ENCODE results near the gene SETD3.

SETD3 gene

DNA sequence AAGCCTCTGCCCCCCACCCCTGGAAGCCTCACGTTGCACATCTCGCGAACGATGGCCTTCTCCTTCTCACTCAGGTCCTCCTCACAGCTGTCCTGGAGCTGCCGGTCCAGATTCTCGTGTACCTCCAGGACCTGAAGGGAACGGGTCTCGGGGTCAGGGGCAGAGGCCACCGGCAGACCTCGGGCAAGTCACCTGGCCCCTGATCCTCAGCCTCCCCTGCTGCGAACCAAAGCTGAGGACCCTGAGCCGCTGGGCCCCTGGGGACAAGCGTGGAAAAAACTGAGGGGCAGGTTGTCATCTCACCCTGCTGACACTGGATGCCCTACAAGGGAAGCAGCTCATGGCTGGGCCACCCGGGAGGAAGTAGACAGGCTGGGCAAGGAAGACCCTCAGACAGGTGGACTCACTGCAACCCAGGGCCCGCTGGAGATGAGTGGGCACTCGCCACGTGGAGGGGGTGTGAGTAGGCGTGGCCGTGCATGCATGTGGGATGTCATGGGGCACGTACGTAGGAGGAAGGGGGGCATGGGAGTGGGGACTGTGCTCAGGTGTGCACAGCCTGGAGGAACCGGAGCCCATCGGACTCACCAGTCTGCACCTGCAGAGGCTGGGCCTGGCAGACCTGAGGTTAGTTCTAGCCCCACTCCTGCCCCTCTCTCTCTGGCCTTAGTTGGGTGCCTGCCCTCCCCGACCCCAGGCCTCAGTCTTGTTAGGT is 35.7 kb upstream of the SETD3 start:
- no peak for DNase-seq

DNA sequence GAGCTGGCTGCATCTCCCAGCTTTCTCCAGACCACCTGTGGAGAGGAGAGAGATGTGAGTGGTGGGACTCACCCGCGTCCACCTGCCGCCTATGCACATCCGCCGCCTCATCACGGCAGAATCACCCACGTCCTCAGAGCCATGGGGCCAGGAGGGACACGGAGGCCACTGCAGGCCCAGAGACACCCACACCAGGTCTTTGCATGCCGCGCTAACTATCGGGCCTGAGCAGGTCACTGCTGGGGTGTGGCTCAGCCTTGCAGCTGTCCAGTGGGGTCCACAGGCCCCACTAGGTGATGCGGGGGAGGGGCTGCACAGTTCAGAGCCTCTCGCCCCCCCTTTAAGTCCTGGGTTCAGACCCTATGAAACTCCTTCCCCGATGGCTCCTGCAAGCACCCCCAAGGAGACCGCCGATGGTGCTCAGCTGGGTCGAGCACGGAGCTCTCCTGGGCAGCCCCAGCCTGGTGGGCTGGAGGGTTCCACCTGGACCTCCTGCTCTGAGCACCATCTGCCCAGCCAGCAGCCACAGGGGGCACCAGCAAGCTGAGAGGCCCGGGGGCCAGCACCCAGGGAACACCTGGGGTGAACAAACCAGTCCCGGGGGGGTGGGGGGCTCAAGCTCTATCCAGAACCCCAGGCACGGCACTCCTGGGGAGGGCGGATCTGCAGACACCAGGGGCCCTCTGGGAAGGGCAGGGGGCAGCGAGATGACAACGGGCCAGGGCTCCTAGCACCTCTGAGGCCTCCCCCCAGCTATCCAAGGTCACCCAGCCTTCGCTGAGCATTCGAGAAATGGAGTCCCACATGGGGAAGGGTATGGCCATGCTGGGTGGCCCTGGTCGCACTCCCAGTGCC is 34.9 kb upstream of the SETD3 start:
- DNase-seq: no peak

DNA sequence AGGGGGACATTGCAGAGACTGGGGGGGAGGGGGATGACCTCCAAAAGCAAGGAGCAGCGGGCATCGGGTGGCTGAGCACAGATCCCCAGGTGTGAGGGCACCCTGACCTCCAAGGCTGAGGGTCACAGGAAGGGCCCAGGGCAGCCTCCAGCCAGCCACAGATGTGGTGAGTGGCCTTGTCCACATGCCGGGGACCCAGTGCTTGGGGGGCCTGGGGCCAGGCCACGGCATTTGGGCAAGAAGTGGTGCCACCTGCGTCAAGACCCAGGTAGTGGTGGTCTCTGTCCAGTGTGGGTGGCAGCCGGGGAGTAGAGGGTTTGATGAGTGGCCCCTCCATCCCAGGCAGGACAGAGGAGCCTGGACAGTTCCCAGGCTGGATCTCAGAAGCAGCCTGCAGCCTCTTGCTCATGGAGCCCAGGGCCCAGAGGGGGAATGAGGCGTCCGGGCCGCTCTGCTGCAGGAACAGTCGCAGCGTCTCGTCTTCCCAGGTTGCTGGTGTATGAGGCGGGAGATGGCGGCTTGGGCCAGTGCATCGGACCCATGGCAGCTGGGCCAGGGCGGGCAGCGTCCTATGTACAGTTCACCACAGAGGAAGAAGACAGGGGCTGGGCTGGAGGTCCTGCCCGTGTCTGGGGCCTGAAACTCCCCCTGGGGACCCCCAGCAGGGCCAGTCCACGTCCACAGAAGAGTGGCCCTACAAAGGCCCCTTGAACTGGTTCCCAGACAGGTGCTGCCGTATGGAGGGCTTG is 34.1 kb upstream of the SETD3 start:
- DNase-seq: no peak

DNA sequence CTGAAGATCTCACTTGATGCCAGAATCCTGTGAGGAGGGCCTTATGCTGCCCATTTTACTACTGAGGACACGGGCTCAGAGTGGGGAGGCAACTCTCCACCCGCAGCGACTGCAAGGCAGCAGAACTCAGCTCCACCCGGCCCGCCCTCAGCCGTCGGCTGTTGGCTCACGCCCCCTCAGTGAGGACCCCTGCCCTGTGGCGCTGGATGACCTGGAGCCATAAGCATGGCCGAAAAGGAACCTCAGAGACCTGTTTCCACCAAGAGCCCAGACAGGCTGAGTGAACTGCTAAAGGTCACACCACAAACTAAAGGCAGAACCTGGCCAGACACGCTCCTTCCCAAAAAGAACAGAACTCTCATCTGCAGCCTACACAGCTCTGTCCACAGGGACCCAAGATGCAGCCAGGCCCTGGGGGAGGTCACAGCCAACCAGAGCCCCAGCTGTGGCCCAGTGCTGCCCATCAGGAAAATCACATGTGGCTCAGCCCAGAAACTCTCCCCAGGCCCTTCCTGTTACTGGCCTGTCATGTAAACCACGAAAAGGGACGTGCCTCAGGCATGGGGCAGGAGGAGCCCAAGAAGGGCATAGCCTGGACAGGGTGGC is 33.4 kb upstream of the SETD3 start:
- DNase-seq: peak; percentile 17 to 19

DNA sequence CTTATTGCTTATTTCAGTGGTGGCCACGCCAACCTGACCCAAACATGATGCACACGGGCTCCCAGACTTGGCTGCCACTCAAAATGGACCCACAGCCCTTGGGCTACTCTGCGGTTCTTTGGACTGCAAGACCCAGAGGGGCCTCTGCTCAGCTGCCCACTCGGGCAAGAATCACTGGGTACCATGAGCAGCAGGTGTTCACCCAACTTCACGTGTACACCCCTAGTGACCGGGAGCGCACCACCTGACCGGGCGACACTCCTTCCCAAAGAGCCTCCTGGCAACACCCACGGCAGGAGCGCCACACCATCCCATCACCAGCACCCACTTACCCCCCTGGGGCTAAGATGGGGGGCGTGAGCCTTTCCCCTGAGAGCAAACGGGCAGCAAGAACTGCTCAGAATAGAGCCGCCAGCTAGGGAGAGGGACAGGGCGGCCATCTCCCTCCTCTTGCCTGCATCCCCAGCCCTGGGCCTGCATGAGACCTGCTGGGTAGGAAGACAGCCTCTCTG is 32.6 kb upstream of the SETD3 start:
- no peak for DNase-seq

DNA sequence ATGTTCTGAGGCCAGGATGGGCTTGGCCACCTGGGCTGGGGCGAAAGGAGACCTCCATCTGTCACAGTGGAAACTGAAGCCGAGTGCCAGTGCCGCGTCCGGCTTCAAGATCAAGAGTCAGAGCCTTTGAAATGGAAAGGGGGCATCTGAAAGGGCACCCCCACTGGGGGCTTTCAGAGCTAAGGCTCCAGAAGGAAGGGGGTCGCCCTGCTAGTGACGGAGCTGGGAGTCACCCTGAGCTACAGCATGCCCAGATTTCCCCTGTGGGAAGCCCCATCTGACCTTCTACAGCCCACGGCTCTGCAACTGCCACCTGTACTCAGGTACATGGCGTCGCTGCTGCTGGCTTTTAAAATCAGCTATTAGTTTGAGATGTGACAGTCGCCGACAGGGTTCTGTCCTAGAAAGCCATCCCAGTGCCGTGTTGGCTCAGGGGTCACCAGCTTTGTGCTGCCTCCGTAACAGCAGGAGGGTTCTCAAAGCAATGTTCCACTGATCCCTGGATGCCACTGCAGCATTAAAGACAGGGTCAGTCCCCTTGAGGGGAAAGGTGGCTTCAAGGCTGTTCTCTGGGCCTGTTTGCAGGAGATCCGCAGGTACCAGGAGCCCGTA is 32.0 kb upstream of the SETD3 start:
- DNase-seq: no peak

DNA sequence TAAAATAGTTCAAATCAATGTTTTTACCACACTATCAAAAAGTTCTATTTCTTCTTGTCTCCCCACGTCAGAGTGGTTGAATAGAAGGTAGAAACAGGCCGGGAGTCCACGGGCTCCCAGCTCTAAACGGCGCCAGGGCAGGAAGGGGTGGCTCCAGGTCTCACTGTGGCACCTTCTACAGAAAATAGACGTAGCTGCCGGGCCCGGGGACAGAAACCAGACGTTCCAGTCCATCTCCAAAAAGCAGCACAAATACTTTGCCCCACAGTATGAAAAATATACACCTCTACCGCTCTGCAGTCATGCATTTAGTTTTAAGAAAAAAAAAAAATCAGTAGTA is 31.4 kb upstream of the SETD3 start:
- no peak for DNase-seq

DNA sequence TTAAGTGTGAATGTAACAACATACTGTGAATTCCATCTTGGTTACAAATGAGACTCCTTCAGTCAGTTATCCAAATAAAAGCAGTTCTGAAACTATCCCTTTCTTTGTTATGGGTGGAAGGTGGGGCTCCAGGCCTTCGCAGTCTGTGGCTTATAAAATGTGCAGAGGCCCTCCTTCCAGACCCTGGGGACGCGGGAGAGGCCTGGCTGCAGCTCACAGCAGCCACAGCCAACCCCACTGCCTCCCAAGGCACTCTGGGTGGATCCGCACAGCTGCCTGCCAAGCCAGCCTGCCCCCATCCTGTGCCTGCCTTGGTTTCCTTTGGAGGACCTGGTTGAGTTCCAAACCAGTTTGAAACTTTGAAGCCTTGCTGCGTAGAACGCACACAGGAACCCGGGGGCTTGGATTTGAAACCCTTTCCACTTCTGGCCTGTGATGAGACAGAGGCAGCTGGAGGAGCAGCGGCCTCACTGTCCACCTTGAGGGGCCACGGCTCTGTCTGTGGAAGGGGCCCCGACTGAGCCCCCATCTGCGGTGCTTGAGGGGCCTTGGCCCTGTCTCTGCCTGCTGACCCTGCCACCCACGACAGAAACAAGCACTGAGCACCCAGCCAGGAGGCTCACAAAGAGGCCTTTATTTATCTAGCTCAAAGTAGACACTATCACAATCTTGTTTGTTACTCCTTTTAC is 30.9 kb upstream of the SETD3 start:
- no peak for DNase-seq

DNA sequence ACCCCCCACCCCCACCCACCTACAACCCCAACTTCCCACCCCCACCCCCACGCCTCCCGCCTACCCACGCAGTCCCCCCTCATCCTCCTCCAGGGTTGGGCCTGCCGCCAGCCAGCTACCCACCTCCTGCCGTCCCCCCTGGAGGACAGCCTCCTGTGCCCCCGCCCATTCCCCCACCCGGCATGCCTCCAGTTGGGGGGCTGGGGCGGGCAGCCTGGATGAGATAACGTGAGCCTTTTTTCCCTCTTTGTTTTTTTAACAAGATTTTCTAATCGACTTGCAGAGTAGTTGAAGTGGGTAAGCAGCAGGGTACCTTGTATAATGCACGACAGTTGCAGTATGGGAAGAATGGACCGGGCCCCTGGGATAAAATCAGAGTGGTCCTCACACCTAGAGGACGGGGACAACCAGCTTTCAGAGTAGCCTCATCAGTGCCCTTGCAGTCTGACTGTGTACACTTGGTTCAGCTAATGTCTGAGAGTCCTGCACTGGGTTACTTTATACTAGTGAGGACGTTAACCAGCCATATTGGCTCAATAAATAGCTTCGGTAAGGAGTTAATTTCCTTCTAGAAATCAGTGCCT is 30.0 kb upstream of the SETD3 start:
- no peak for DNase-seq

DNA sequence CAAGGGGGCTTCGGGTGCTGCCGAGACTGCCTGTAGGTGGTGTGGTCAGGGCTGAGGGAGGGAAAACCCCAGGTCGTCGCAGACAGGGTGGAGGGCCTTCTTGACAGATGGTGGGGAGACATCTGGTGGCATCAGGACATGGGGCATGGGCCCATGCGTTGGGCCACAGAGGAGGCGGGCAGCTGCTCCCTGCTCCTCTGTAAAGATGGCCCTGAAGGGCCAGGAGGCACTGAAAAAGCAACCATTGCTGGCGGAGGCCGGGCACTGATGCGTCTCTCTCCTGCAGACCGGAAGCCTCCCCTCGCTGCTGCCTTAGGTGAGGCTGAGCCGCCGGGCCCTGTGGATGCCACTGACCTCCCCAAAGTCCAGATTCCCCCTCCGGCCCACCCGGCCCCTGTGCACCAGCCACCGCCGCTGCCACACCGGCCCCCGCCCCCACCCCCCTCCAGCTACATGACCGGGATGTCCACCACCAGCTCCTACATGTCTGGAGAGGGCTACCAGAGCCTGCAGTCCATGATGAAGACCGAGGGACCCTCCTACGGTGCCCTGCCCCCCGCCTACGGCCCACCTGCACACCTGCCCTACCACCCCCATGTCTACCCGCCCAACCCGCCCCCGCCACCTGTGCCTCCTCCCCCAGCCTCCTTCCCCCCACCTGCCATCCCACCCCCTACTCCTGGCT is 29.4 kb upstream of the SETD3 start:
- DNase-seq: no peak

DNA sequence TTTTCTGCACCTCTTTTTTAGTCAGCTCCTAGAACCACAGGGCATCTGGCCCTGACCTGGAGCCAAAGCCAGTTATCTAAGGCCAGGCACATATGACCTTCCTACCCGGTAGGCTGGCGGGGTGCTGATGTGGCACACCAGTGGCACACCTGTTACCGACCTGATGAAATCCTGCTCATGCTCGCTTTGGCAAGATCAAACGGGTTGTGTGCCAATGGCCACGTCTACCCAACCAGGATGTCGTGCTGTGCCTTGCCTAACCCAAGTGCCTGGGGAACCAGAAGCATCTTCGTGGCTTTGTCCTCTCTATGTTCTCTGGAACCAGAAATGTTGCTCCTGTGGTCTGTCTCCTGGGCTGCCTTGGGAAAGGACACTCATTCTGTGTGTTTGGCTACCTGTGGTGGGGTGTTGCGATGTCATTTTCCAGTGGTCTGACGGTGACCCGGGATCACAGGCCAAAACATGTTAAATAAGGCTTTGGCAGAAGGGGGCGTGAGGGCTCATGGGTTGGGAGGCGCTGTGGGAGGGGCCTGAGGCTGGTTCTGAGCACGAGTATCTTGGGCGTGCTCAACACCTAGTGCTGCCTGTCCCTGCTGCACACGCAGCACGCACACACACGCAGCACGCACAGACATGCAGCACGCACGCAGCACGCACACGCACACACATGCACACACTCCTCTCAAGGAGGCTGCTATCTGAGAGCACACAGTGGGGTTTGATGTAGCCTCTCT is 28.4 kb upstream of the SETD3 start:
- no peak for DNase-seq

DNA sequence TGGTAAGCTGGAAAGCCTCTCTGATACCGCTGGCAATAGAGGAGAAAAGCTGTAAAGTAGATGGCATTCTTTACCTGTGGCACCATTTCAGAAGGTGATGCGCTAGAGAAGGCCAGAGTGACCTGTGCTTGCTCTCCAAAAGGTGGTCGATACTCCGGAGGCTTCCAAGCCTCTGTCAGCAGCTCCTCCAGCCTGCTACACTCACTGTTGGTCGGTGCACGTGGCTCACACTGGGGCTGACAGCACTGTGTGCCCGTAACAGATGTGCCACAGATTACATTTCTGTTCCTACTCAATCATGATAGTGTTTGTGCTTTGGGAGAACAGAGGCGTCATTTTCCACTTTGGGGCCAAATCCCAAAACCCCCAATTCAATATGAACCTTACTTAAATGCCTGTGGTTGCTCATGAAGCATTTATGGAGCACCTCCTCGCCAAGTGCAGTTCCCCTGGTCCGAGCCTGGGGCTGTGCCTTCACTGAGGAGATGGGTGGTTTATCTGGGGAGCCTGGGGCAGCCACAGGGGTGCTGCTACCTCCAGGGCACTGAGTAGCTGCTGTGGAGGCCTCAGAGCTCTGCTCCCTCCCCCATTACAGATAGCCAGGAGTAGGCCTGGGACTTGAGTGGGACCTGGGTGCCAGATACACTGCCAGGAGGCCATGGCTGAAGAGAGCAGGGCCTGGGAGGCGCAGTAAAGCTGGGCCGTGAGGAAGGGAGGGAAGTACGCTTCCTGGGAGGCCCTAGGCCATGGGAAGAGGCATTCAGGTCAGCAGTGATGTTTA is 27.4 kb upstream of the SETD3 start:
- no peak for DNase-seq

DNA sequence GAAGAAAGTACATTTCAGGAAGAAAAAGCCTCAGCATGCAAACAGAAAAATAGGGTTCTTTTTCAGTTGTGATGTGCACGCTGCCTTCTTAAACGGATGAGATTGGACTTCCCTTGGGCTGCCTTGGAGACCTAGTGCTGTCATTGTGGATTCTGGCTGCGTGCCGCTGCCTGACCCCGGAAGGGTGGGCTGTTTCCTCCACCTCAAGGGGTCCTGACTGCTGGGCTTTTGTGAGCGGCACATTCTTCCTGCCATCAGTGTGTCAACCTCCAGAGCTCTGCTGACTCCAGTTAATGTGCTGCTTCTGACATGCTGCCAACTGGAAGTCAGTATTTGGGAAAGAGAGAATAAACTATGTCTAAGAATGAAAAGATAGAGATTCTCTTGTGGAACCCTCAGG is 25.6 kb upstream of the SETD3 start:
- no peak for DNase-seq

DNA sequence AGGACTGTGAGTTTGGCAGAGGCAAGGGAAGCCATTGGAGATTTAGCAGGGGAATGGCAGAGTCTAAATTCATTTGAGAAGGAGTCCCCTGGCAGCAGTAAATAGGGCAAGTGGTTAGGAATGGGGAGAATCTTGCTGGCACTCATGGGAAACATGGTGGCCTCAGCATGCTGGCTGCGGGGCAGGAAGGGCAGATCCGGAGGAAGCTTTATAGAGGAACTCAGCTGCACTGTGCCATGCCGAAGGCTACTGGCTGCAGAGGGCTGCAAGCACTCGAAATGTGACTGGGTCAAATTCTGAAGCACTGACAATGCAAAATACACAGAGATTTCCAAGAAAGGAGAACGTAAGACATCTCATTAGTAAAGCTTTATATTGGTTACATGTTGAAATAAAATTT is 24.4 kb upstream of the SETD3 start:
- DNase-seq: no peak

DNA sequence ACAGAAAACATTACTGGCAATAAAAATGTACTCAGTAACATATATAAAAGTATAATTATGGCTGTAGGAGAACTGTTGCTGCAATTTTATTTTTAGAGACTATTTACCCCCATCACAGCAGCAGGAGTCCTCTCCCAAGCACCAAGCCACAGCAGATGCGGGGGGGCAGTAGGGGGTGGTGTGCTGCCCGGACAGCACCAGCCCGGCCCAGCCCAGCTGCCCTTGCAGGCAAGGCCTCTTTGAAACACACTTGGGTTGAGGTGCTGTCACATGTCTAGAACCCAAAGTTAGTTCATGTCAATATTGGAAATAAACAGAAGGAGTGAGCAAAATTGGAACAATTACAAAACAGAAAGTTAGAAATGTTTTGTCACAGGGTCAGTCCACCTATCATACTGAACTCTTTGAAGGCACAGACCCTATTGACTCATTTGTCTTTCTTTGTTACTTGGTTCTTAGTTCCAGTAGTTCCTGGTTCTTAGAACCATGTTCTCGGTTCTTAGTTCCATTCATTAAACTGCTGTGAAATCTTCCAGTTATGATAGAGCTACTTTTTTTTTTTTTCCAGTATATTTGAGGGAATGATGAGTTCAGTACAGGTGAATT is 23.3 kb upstream of the SETD3 start:
- DNase-seq: no peak

DNA sequence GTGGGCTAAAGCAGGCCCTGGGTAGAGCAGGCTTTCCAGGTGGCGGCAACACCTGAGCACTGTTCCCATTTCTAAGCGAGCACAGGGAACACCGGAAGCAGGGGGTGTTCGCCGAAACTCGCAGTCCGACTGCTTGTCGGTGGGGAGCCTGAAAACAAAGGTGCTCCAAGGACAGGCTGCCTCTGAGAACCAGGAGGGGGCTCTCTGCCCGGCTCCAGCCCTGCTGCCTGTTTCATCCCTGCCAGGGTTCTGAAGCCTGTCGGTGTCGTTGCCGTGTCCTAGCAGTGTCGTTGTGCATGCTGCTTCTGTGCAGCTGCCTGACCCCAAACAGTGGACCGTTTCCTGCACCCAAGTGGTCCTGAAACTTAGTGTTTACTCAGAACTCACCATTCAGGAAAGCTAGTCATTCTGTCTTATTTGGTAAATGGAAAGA is 22.3 kb upstream of the SETD3 start:
- no peak for DNase-seq

DNA sequence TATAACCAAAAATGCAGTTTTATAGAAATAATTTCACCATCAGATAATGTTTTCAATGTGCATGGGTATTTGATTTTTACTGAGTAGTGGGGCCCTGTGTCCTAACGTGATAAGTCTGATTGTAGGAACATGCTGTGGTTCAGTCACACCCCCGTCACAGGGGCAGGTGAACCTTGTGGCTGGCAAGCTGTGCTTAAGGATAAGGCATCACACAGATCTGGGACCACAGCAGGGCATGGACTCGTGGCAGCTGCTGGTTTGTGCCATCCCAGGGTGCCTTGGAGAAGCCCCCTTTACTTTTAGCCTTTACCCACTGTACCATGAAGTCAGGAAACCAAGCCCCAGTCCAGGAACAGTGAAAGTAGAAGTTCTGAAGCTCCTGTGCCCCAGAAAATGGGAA is 17.2 kb upstream of the SETD3 start:
- DNase-seq: no peak

DNA sequence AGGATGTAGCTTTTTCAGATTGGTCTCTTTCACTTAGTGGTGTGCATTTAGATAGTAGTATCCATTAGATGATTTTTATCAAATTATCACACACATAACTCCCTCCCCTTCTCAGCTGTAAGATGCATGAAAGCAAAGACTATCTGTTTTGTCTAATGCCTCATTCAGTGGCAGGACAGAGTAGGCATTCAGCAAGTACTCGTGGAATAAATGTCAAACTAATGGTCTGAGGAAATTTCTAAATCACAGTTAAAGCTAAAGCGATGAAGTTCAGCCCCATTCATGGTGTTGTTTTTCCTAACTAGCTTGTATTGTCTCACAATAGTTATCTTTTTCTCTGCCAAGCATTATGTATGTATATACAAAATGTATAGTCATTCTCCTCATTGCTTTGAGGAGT is 16.7 kb upstream of the SETD3 start:
- no peak for DNase-seq

DNA sequence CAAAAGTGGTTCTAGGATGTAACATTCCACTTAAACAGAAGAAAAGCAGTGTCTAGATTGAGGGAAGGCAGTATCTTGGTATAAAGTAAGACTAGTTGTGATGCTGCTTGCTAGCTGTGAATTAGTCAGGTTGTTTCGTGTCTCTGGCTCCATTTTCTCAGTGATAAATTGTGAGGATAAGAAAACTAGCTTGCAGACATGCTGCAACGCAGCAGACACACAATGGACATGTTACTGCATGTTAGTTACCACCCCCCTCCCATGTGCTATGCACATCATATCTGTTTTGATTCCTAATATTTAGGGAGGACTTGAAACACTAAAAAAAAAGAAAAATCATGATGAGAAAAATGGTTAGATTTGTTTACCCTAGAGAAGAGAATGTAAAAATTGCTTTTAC is 3.4 kb upstream of the SETD3 start:
- no peak for DNase-seq
